LNCAP (cell line): ENCODE results near the gene REXO5.

Source experiments
- CTCF ChIP-seq: fragments of 450-650 bp; IDR thresholded peaks from 2 replicates; pipeline ENCODE4 v1.5.1; 2017; ENCODE audit warnings: mild to moderate bottlenecking

The REXO5 gene

DNA sequence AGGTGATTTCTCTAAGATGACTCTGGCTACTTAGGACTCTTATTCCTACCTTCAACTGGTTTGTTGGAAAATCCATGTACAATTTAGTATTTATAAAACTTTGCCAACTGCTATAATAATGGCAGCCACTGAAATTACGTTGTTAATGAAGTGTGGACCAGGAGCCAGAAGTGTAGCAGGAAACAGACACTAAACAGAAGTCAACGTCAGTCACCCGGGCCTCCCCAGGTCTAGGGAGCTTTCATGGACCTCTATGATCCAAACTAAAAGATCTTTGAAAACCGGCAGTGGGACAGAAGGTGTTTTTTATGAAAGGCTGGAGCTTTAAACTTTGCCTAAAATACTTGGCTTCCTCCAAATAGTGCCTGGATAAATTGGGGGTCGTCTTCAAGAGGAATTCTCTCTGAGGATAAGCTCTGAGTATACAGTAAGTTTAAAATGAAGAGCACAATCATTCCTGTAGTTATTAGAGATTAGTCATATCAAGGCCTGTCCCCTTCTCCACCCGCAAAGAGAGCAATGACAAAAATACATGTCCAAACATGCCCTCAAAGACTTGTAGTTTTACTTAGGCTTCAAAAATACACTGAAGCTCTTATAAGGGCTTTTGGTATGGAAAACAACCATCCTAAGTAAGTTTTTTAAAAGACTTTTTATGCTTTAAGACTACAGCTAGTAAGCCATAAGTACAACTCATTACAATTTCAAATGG lies 59.2 kb downstream of the REXO5 start:
- no peak for TF ChIP-seq CTCF

GRCh38 chr16:20866145-20866772 lies 59.9 kb downstream of the REXO5 start:
- no peak for TF ChIP-seq CTCF

- no peak for TF ChIP-seq CTCF
Measured at GRCh38 chr16:20866801-20867200, 60.5 kb downstream of the REXO5 start.

GRCh38 chr16:20867585-20867984 lies 61.3 kb downstream of the REXO5 start:
- no peak for TF ChIP-seq CTCF

DNA sequence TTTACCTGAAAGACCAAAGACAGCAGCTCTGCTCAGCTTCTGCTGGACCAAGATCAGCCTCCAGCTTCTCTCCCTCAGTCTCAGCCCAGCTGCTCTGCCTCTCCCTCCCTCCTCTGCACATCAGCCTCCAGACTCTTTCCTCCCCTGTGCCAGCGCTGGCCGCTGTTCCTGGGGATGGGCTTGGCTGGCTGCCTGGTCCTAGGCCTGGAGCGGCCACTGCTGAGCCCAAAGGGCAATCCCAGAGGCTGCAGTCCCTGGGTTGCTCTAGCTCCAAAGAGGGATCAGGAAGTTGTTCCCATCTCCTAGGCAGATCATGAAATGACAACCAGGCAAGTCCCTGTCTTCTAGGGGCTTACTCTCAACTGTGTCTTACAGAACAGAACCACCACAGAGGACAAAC lies 62.6 kb downstream of the REXO5 start:
- TF ChIP-seq CTCF = no peak

- TF ChIP-seq CTCF = no peak
Measured at GRCh38 chr16:20870122-20870820, 63.9 kb downstream of the REXO5 start.

- TF ChIP-seq CTCF = no peak
Measured at GRCh38 chr16:20871258-20871657, 64.9 kb downstream of the REXO5 start.
